Epithelial cell of esophagus (primary cell): Measurements from ENCODE around the gene PTGIR.
A peak's percentile ranks its signal among the peaks of the same experiment; 100 is the strongest.

Experiments
- DNase-seq: peaks from one replicate; pipeline ENCODE4 v3.0.0; 2010; ENCODE audit warnings: low read depth
- H3K4me3 ChIP-seq: 2 replicates; pipeline ENCODE4 v1.5.1; 2011; ENCODE audit warnings: mild to moderate bottlenecking, low read length, control low read depth
- CTCF ChIP-seq: IDR thresholded peaks from 2 replicates; pipeline ENCODE4 v1.5.1; 2011; ENCODE audit warnings: low read depth, mild to moderate bottlenecking, low read length, control low read depth, inconsistent platforms; ENCODE audit not compliant: insufficient read depth; ENCODE audit errors: missing control alignments

The PTGIR gene

GRCh38 chr19:46648961-46649960 lies 24.4 kb upstream of the PTGIR start:
- no peak for TF ChIP-seq CTCF
- DNase-seq = no peak
- no peak overlapping the region for H3K4me3 ChIP-seq

GRCh38 chr19:46648060-46648960 lies 23.4 kb upstream of the PTGIR start:
- no peak overlapping the region for H3K4me3 ChIP-seq
- no peak for DNase-seq
- TF ChIP-seq CTCF = no peak

GRCh38 chr19:46646402-46646801 lies 21.5 kb upstream of the PTGIR start:
- DNase-seq = no peak
- no peak for TF ChIP-seq CTCF
- no peak overlapping the region for H3K4me3 ChIP-seq

- TF ChIP-seq CTCF = no peak
- H3K4me3 ChIP-seq = no peak overlapping the region
- no peak for DNase-seq
Measured at GRCh38 chr19:46644720-46645119, 19.8 kb upstream of the PTGIR start.

- no peak for TF ChIP-seq CTCF
Measured at GRCh38 chr19:46640656-46641055, 15.8 kb upstream of the PTGIR start.

GRCh38 chr19:46639358-46640182 lies 14.7 kb upstream of the PTGIR start:
- no peak for TF ChIP-seq CTCF
- no peak for DNase-seq
- H3K4me3 ChIP-seq = peak overlapping the region; percentile 26

More at GRCh38 chr19:46640656-46641055, 15.8 kb upstream of the PTGIR start:
- DNase-seq = no peak
- no peak overlapping the region for H3K4me3 ChIP-seq
